Tongue (tissue), 2 donors: Measurements from ENCODE around the gene TDRD3. TPM values are rescaled to one million over a fixed set of nuclear protein-coding genes. Genes with fewer than 3 reads are reported as not detected.
"Not testable (repeated sequence)": the region's sequence is repeated elsewhere in the genome, so short reads cannot be mapped to it uniquely, and the experiment has no call there.

Experiments used
- DNase-seq: peaks from one replicate; pipeline ENCODE4 v3.0.0-alpha.2; 2015
- total RNA-seq: library from RNA; depleted of rRNA; stranded (reverse); fragments of >200 nt; gene quantifications from one replicate; pipeline ENCODE4 v1.2.3, GENCODE V29; 2014

The TDRD3 gene
- total RNA-seq, 1 donor from 2014 or later, result 59.9 TPM

DNA sequence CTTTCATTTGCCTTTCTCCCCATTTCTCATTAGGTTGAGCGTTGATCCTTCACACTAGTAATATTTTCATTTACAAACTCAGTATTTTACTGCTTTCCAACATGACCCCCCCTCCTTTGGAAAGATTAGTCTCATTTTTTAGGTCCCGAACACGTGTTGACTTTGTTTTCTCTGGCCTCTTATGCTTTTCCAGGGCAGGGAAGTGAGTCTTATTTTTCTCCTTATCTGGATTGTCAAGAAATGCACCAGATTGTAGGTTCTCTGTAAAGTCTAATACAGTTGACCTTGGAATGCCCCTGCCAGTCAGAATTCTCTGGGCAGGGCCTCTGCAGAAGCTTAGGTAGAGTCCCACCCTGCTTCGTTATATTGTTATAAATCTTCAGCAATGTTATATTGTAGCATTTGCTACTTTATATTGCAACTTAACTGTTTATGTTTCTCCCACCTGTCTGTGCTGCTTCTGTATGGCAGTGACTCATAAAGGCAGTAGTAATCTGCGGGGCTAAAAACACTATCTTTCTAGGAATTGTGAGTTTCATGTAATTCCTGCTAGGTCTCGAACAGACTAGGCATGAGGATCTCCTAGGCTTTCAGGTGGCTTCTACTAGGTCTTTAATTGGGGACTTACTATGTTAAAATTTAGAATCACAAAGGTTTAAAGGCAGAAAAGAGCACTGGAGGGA lies 2.0 kb downstream of the TDRD3 start:
- DNase-seq, result peak; percentile 12

- no peak for DNase-seq
These were observed 5.0 kb downstream of the TDRD3 start for GRCh38 chr13:60402022-60402421.

DNA sequence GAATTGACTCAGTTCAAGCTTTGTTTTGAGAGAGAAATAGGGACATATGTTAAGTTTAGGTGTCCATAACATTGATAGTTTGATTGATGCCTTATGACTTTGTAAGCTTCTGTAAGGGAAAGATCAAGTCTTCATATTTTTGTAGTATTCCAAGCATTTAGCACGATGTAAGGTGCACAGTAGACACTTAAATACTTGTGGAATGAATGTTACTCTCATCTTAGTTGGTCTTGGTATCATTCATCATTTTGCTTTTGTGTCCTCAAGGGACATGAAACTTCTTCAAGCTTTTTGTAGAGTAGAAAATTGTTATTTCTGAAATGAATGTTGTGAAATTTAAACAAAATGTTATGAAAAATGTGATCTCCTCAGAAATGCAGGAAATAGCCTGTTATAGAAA lies 10.1 kb downstream of the TDRD3 start:
- no peak for DNase-seq

DNA sequence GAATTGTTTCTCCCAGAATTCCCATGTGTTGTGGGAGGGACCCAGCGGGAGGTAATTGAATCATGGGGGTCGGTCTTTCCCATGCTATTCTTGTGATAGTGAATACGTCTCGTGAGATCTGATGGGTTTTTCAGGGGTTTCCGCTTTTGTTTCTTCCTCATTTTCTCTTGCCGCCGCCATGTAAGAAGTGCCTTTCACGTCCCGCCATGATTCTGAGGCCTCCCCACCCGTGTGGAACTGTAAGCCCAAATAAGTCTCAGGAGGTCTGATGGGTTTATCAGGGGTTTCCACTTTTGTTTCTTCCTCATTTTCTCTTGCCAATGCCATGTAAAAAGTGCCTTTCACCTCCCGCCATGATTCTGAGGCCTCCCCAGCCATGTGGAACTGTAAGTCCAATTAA lies 10.8 kb downstream of the TDRD3 start:
- DNase-seq, result not testable (repeated sequence)

- DNase-seq, result not testable (repeated sequence)
These were observed 12.7 kb downstream of the TDRD3 start for GRCh38 chr13:60409574-60410292.

- DNase-seq, result no peak
These were observed 13.3 kb downstream of the TDRD3 start for GRCh38 chr13:60410299-60410698.

- no peak for DNase-seq
These were observed 14.4 kb downstream of the TDRD3 start for GRCh38 chr13:60411464-60411863.

DNA sequence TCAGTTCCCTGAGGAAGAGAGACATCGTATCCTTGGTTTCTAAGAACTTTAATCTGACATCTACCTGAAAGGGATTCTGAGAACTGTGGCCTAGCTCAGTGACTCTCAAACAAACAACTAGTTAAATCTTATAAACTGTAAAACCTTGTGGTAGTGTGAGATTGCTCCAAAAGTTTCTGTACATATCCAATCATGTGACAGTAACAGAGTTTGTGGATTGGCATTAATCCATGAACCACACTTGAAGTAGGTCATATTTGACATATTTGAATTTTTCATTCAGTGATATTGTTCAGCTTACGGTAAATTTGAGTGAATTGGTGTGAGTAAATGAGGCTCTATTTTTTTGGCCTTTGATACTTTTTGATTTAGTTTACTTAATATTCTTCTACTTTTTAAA lies 15.0 kb downstream of the TDRD3 start:
- no peak for DNase-seq

GRCh38 chr13:60412909-60413616 lies 16.0 kb downstream of the TDRD3 start:
- no peak for DNase-seq

- no peak for DNase-seq
These were observed 17.2 kb downstream of the TDRD3 start for GRCh38 chr13:60414177-60414576.

GRCh38 chr13:60417734-60418133 lies 20.7 kb downstream of the TDRD3 start:
- DNase-seq, result no peak

GRCh38 chr13:60418954-60419353 lies 21.9 kb downstream of the TDRD3 start:
- DNase-seq, result no peak

- no peak for DNase-seq
These were observed 28.3 kb downstream of the TDRD3 start for GRCh38 chr13:60425332-60425731.

DNA sequence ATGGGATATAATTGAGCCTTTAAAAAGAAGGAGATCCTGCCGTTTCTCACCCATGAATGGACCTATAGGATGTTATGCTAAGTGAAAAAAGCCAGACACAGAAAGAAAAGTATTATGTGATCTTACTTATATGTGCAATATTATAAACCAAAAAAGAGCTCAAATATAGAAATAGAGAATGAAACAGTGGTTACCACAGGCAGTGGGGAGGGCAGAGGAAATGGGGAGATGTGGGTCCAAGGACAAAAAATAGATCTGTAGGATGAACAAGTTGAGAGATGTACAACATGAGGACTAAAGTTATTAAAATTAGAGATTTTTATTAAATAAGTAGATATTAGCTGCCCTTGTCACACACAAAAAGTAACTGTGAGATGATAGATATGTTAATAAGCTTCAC lies 29.1 kb downstream of the TDRD3 start:
- no peak for DNase-seq

GRCh38 chr13:60427285-60427684 lies 30.3 kb downstream of the TDRD3 start:
- DNase-seq, result no peak

DNA sequence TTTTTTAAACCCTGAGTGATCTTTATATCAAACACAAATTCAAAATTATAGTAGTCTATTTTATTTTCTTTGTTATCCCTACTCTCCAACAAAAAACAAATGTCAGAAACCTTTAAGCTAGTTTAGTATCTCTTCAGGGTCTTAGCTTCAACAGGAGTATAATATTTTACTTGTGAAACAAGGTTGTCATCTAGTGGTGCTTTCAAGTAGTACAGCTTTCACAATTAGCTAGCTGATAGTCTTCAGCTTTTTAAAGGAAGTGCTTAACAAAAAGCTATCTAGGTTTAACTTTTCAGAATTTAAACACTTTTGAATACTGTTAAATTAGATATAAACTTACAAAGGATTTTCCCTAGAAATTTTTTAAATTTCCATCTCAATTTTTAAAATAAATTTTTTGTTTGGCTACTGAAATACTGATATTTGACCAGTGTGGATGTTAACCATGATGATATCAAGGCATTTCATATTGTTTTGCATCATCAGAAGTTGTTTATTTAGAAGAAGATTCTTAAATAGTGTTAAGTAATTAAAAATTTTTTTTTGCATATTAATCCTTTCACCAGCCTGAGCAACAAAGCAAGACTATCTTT lies 34.2 kb downstream of the TDRD3 start:
- peak; percentile 77 for DNase-seq

- no peak for DNase-seq
These were observed 36.5 kb downstream of the TDRD3 start for GRCh38 chr13:60433505-60433904.

GRCh38 chr13:60435762-60436374 lies 38.8 kb downstream of the TDRD3 start:
- DNase-seq, result no peak

DNA sequence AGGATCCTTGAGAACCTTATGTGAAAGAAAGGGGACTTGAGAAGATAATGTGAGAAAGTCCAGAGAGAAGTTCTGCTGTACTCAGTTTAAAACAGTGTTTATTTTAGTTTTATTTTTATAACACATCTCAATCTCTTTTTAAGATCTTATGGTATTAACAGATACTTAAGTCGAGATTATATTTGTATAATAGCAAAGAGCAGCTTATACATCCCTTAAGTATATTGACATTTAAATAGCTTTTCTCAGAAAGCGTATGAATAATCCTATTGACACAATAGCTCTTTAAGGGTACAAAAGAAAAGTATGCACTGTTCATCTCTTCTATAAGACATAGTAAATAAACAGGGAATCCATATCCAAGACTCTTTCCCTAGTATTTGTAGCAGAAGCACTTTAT lies 42.2 kb downstream of the TDRD3 start:
- no peak for DNase-seq

DNA sequence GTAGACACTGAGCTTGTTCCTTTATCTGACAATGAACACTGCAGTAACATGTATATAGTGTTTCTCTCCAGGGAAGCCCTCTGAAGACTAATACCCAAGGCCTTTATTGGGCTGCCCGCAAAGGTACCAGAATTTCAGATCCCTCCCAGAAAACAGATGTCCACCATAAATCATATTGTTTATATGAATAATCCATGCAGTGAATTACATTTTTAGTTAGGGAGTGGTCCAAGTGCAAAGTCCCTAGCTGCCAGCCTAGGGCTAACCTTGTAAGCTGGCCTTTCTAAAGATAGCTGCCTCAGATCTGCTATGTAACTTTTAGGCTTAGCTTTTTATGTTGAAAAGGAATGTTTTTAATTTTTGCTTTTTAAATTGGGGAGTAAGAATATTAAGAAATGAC lies 44.7 kb downstream of the TDRD3 start:
- DNase-seq, result peak; percentile 10

- DNase-seq, result peak; percentile 77
These were observed 52.0 kb downstream of the TDRD3 start for GRCh38 chr13:60448907-60449510.

GRCh38 chr13:60453490-60453889 lies 56.5 kb downstream of the TDRD3 start:
- no peak for DNase-seq
